Stimulated activated CD8-positive, alpha-beta memory T cell treated with anti-CD3 and anti-CD28 coated beads, Interleukin-4, amount 100 ng/mL, for 1 hour (primary cell): ENCODE results near the gene SEMA5B.

ENCODE experiments used
- DNase-seq, 2 donors: peaks; one replicate each; pipeline ENCODE4 v3.0.0-alpha.2; 2020; ENCODE audit warnings: low read depth in 2 of 2, low spot score in 1 of 2

The SEMA5B gene

DNA sequence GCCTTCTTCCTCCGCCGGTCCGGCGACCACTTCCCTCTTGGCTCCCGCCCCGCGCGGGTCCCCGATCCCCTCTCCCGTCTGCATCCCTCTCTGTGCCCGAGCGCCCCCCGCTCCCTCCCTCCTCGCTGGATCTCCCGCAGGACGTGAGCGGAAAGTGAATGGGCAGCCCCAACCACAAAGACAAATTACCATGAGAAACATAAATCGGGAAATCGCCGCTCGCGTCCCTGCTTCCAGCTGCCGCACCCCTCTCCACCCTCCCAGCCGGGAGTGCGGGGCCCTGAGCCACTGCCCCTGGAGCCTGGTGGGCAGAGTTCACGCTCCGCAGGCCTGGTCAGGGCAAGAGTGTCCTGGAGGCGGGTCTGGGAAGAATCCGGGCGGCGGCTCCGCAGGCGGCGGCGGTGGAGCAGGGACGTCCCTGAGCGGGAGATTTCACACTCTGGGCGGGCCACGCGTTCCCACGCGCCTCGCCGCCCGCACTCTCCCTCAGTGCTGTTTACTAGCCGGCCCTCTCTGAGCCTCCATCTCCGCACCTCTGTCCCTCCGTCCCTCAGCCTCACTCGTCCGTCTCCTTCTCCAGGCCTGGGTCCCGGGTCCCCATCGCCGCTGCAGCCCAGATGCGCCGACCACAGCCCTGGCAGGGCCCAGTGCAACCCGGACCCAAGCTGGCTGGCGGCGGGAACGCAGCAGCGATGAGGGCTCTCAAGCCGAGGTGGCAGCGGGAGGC is 835 bp downstream of the SEMA5B start:
- DNase-seq: no peak

DNA sequence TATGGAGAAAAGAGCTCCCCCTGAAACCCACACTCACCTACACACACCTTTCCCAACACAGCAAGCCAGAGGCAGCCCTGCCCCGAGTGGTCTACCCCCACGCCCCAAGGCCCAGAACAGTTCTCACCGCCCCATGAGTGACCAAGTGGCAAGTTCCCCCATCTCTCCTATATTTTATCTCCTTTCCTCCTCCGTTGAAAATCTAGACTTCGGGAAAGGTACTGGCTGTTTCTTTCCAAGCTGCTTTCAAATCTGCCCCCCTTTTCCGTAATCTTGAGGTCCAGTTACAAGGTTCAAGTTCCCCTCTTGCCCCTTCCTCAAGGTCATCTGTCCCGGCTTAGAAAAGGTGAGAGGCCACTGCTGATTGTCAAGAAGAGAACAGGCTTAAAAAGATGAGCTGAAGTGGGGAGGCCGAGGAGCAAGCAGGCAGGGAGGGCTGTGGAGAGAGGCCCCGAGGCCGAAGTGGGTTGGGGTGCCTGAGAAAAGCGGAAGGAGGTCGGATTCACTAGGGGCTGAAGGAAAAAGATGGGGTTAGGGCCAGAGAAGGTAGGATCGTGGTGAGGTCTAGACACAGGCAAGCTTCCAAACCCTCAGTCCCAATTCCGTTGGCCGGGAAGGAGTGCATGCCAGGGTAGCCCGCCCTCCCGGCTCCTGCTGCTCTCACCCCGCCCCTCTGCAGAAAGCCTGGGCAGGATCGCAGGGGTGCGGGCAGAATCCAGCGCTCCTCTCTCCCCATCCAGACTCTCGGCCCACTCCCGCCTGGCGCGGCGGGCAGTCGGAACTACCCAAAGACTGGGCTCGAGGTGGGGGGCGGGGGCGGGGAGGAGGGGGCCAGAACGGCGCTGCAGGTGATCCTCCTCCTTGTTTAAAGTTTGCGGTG is 1.7 kb downstream of the SEMA5B start:
- DNase-seq: no peak

- DNase-seq: no peak
These were observed 3.5 kb downstream of the SEMA5B start for GRCh38 chr3:123024056-123024455.

DNA sequence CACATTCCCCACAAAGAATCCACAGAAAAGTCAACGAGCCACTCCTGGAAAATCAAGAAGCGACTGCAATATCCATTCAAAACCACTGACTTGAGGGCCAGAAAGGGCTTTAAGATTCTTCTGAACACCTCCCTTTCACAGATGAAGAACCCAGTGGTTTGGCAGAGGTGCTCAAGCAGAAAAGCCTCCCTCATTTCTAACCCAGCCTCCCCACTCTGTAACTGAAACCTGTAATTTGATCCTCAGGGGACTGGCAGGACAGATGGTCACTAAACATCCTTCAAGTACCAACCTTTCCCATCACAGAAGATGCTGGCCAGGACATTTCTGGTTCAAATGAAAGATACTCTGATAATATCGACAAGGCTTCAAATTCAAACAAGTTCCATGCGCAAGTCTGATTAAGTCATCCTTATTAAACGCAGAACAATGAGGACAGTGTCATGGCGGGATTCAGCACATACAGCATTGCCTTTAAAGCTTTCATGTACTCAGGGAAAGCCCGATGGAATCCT is 5.5 kb downstream of the SEMA5B start:
- DNase-seq: no peak

DNA sequence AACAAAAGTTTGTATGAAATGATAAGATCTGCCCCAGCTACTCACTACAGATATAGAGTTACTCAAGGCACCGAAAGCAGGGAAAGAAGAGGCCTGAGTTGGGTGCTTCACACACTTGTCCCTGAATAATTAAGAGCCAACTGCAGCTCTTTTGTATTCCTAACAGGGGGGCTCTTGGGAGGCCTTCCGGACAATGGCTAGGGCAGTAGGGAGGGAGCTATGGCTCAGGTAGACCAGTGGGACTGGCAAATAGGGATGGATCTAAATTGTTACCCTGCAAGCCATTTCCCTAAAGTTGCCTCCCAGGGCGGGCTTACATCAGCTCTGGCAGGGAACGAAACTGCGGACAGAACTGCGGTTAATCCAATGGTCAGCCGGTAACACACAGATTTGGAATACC is 6.2 kb downstream of the SEMA5B start:
- DNase-seq: no peak

DNA sequence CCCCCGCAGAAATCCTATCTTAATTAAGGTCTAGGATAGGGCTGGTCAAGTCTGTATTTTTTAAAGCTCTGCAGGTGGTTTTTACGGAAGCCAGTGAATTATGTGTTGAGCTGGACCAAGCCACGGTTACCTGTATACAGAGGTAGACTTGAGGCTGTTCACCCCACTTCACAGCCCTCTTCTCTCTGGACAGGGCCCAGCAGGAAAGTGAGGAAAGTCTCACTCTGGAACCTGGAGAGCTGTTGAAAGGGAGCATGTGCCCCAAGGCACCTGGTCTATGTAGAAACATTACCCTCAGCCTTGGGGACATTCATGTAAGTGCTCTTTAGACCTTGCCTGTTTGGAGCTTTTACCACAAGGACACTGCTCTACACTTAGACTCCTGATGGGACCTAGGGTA is 6.9 kb downstream of the SEMA5B start:
- no peak for DNase-seq

DNA sequence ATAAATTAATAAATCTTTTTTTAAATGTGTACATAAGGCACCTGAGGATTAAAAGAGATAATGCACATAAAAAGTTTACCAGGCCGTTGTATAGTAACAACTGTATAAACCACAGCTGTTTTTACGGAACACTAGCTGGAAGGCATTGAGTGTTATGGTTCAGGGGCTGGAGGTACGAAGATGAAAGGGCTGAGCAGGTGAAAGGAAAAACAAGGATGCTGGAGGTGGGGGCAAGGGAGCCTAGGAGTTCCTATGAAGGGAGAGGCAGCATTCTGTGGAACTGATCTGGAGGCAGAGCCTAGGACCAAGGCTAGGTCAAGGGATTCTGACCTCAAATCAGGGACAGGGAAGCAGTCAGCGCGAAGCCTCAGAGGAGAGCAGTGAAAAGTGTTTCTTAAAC is 8.0 kb downstream of the SEMA5B start:
- DNase-seq: no peak

DNA sequence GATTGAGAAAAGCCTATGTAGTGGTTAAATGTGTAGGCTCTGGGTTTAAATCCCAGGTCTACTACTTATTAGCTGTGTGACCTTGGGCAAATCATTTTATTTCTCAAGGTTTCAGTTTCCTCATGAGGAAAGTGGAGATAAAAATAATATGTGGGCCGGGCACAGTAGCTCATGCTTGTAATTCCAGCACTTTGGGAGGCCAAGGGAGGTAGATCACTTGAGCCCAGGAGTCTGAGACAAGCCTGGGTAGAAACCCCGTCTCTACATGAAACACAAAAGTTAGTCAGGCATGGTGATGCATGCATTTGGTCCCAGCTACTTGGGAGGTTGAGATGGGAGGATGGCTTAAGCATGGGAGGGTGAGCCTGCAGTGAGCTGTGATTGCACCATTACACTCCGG is 8.4 kb downstream of the SEMA5B start:
- no peak for DNase-seq

- no peak for DNase-seq
These were observed 8.9 kb downstream of the SEMA5B start for GRCh38 chr3:123018683-123019082.

- DNase-seq: no peak
These were observed 12.0 kb downstream of the SEMA5B start for GRCh38 chr3:123015596-123015995.

DNA sequence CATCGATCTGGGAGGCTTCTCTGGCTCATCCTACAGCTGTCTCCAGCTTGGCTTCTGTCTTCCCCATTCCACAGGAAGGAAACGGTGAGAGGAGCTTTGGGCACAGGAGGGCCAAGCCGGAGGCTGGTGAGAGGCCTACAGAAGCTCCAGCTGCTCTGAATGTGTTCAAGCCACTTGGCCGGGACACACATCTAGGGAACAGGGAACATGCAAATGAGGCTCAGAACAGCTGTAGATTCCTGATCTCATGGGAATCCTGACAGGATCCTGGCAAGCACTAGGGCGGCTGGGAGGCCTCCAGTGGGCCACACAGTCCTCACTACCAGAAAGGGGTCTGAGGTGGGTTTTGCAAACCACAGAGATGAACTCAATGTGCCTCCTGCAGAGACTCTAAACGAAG is 13.7 kb downstream of the SEMA5B start:
- DNase-seq: no peak

DNA sequence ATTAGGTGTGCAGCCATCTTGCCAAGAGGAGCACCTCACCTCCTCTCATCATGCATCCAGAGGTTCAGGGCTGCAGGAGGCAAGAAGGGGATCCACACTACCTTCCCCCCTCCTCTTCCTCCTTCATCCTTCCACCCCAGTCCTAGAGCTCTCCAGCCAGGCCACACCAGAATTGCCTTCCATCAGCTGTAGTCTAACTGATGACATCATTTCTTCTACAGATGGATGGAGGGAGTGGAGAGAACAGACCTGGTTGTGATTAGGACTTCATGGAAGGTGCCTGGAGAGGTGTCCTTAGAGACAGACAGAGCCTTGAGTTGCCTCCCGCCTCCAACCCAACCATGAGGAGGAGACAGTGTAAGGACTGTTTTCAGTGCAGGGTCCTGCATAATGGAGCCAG is 14.9 kb downstream of the SEMA5B start:
- DNase-seq: no peak

DNA sequence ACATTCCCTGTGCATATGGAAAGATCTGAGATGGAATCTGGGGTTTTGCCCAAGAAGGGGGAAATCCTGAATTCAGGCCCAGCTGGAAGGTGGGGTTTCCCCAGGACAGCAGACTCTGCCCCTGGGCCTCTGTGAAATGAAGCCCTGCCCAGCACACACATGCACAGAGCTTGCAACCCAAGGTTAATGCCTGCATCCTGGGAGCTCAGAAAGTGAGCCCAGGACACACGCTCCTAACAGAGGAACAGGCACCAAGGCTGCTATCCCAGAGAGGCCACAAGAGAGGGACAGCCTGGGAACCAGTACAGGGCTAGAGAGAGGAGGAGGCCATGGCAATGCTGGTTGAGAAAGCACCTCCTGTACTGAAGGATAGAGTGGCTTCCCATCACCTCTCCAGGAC is 16.1 kb downstream of the SEMA5B start:
- no peak for DNase-seq

DNA sequence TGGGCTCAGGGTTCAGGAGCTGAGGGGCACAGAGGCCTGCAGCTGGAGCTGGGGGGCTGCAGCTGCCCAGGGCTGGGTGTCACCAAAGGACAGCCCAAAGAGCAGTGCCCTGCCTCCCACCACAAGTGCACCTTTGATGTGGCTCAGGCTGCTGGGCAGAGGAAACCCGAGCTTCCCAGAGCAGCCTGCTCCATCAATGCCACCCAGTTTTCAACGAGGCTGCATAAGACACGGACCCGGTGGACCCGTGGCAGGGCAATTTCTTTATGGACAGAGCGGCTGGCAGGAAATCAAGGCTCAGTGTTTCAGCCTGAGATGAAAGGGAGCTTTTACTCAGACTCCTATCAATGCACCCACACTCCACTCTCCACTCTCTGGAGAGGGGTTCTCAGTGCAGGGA is 18.7 kb downstream of the SEMA5B start:
- DNase-seq: no peak

DNA sequence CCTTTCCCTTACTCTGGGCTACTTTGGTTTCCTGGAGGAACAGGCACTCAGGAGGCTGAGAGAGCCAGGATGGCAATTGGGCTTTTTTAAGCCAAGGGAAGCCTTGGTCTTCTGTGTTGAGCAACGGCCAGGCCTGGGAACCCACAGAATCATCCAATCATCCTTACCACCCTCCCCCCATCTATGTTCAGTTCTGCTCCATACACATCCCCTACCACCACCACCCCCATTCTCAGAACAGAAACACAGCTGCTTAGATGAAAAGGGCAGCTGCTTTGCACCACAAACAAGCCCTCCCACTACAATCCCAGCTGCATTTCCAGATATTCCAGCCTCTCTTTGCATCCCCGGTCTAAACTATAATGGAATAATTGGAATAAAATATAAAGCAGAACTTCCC is 21.0 kb downstream of the SEMA5B start:
- DNase-seq: no peak

GRCh38 chr3:123005291-123005690 is 22.3 kb downstream of the SEMA5B start:
- DNase-seq: no peak

DNA sequence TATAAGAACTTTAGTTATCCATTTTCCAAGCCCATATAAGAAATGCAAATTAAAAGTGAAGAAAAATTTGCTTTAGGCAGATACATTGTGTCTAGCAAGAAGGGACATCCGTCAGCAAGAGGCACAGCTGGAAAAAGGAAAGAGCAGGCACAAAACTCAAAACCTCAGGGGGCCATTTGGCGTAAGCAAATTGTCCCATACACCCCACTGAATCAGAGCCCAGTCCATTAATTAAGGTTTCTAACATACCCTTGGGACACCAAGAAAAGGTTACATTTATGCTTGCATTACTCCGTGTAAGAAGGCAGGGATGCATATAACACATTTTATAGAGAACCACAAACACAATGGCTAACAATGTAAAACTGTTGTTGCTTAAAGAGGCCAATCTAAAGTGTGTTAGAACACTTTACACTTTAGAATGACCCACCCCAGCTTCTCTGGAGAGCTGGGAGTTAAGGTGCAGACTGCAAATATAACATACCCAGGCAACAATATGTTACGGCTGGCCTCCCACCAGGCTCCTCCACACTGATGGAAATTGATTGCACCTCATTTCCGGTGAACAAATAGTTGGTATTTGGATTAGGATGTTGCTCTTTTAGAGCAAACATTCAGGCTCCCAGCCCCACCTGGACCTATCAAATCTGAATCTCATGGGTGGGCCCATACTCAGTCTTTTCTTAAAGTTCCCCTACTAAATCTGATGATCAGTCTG is 23.2 kb downstream of the SEMA5B start:
- DNase-seq: no peak

DNA sequence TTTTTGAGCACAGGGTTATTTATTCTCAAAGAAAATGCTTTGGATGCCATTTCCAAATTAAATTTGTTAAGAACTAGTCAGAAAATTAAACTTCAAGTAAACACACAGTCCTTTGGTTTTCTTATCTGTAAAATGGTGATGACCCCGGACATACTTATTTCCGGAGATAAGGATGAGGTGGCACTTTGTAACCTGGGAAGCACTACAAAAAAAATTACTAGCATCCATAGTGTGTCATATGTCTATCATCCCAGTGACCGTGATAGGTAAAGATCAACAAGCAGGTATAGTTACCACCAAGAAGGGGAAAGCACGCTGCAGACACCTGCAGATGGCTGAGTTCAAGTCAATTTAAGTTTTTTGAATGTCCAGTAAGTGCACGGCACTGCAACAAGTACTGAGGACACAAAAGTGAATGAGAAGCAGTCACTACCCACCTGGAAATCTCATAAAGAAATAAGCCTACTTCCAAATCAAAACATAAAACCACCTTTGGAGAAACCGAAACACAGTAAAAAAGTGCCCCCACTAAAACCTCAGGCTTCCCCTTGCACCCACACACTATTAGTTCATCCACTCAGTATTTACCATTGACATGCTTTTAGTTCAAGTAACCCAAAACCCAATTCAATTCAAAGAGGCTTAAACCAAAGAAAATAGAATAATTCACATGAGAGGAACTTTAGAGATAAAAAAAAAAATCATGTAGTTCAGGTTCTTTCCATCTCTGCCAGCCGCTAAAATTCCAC is 24.6 kb downstream of the SEMA5B start:
- no peak for DNase-seq

GRCh38 chr3:123002100-123002748 is 25.3 kb downstream of the SEMA5B start:
- no peak for DNase-seq

GRCh38 chr3:122998856-122999255 is 28.7 kb downstream of the SEMA5B start:
- DNase-seq: no peak

DNA sequence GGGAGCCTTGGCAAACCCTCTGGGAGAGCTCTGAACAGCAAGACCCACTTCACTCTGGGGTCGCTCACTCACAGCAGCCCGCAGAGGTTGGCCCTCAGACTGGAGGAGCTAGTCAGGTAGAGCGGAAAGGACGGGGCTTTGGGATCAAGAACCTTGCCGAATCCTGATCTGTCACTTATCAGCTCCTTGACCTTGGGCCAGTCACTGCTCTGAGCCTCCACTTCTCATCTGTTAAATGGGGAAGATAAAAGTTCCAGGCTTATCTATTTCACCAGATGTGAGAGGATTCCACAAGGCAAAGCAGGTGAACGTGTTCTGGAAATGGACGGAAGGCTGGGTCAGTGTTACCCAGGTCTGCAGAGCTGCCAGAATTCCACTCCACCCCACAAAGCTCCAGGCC is 29.4 kb downstream of the SEMA5B start:
- DNase-seq: no peak
